Measurements from ENCODE around the gene GPR4.

The GPR4 gene

GRCh38 chr19:45601524-45602374 lies at the start of gene GPR4:
Gene GPR4, minus strand, starts transcription at chr19:45602212. Its CDS starts 10,346 bp downstream, at chr19:45591866.
- H3K4me3 ChIP-seq (ENCODE audit: low read length): no peak within 1 kb of the TSS
- TF ChIP-seq CTCF (conservative IDR thresholded peaks at IDR 0.05; ENCODE audit: low read depth, low read length): no peak
- no peak for DNase-seq (ENCODE audit: low read depth)

- no peak overlapping the region for H3K4me3 ChIP-seq (ENCODE audit: low read length)
- DNase-seq (ENCODE audit: low read depth): no peak
- no peak for TF ChIP-seq CTCF (conservative IDR thresholded peaks at IDR 0.05; ENCODE audit: low read depth, low read length)
These were observed 48.7 kb upstream of the GPR4 start for GRCh38 chr19:45650722-45651121.

DNA sequence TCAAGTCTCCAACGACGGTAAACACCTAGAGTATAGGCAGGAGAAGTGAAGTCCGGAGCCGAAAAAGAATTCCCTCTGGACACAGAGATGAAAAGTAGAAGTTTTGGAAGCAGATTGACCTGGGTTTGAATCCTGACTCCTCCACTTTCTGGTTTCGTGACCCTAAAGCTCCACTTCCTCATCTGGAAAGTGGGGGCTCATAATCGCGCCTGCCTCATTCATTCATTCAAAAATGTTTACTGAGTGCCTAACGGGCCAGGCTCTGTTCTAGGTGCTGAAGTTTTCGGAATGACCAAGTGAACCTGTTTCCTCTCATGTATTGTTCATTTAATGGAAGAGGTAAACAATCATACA lies 44.3 kb upstream of the GPR4 start:
- DNase-seq (ENCODE audit: low read depth): no peak
- H3K4me3 ChIP-seq (ENCODE audit: low read length): peak overlapping the region; percentile 61

DNA sequence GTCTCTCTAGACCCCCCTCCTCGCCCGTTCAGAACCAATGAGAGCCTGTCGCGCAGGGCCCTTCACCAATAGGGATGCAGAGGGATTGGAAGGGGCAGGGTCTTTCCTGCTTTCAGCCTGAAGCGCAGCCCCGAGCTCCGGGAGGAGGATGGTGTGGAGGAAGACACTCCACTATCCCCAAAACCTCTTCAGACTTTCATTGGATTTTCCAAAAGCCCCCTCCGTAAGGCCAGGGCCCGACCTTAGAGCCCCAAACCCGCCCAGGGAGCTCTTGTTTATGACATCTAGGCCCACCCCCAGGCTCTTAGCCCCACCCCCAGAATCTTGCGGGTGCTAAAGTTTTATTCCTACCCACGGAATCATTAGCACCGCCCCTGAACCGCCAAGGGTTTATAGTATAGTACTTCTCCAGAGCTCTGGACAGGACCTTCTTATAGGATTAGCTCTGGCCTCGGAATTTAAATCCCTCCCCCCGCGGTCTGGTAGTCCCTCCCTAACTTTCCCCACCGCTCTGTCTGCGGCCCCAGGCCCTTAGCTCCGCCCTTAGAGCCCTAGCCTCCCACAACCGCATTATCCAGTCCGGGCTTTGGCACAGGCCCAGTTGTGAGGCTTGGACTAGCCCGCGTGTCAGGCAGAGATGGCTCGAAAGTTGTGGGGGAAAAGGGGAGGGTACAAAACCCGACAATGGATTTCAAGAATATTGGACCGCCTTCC lies 43.8 kb upstream of the GPR4 start:
- TF ChIP-seq CTCF (conservative IDR thresholded peaks at IDR 0.05; ENCODE audit: low read depth, low read length): no peak
- peak; percentile 100 for DNase-seq (ENCODE audit: low read depth)
- H3K4me3 ChIP-seq (ENCODE audit: low read length): peak overlapping the region; percentile 61

More for the DNA sequence above, 44.3 kb upstream of the GPR4 start:
- TF ChIP-seq CTCF (conservative IDR thresholded peaks at IDR 0.05; ENCODE audit: low read depth, low read length): no peak

DNA sequence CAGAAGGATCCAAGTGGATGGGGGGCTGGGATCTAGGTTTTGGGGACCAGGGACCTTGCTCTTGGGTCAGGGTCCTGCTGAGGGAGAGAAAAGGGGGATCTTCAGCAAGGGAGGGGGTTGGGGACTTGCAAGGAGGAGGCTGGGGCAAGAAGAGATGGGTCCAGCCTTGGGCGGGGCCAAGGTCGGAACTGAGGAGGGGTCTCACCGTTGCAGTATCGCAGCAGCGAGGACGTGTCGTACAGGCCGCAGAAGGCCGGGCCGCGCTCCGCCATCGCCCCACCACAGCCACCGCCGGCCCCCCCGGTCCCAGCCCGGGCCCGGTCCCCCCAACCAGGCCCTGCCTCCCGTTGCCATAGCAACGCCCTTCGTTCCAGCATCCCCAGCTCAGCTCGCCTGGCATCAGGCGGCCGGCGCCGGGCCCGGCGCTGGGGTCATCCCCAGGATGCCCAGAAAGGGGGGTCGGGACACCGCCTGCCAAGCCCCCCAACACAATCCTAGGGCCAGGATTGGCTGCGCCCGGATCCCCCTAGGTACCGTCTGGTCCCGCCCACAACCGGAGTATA lies 43.1 kb upstream of the GPR4 start:
- DNase-seq (ENCODE audit: low read depth): no peak

More for the DNA sequence above, 43.1 kb upstream of the GPR4 start:
- H3K4me3 ChIP-seq (ENCODE audit: low read length): peak overlapping the region; percentile 61
- TF ChIP-seq CTCF (conservative IDR thresholded peaks at IDR 0.05; ENCODE audit: low read depth, low read length): no peak

All from retinal pigment epithelial cell (primary cell).